ENCODE data around the gene CD1C. TPM values are rescaled to one million over a fixed set of nuclear protein-coding genes. Genes with fewer than 3 reads are reported as not detected.

CD1C gene
- total and polyA plus RNA-seq, 2 donors (not counting 1 experiment from before 2014, with no cell fraction given): 7.4 to 96.8 TPM

GRCh38 chr1:158310623-158311022 is 20.9 kb downstream of the CD1C start:
- no peak overlapping the region for H3K27ac Mint-ChIP-seq
- peaks cover 8% of the 10 kb centered on the region for H3K9me3 Mint-ChIP-seq (ENCODE audit: insufficient read depth)
- no peaks in the 10 kb centered on the region for H3K27me3 Mint-ChIP-seq
- CTCF ChIA-PET: no interaction called here
- peaks cover 0 to 3% (median 0%) of the 10 kb centered on the region in 3 donors for H3K9me3 ChIP-seq (ENCODE audit: control extremely low read depth in 1 of 3, control insufficient read depth in 2 of 3, insufficient read depth in 1 of 3, low read length in 2 of 3)
- peaks cover 22% of the 10 kb centered on the region for H3K4me1 Mint-ChIP-seq
- peaks cover 0 to 14% of the 10 kb centered on the region in 2 donors for H3K4me1 ChIP-seq (ENCODE audit: control insufficient read depth in 2 of 2, insufficient read depth in 2 of 2, low read length in 2 of 2)
- no peak for ATAC-seq (ENCODE audit: low read depth)
- H2AFZ ChIP-seq (ENCODE audit: insufficient read depth, low read depth, low read length, poor library complexity, severe bottlenecking): no peak overlapping the region
- peak overlapping the region; percentile 11 for H3K4me3 Mint-ChIP-seq
- no peaks in the 10 kb centered on the region for H3K27me3 ChIP-seq (replicated peaks in 1 of 4; ENCODE audit: control extremely low read depth in 1 of 4, control insufficient read depth in 3 of 4, insufficient read depth in 4 of 4, low read length in 3 of 4)
- DNase-seq: no peak
- no peaks in the 10 kb centered on the region for H3K36me3 ChIP-seq (replicated peaks in 1 of 2; ENCODE audit: control extremely low read depth in 1 of 2, control insufficient read depth in 1 of 2, extremely low read depth in 1 of 2, insufficient read depth in 2 of 2, low read length in 1 of 2)
- POLR2A ChIA-PET: no interaction called here
- H3K4me3 ChIP-seq (ENCODE audit: control extremely low read depth in 1 of 5, extremely low read depth in 1 of 5, insufficient read depth in 1 of 5, low read depth in 2 of 5, low read length in 4 of 5): no peak overlapping the region
- WGBS (ENCODE audit: insufficient coverage): no CpG with 5 or more reads among the region's 1 CpG
- H3K4me2 ChIP-seq (replicated peaks; ENCODE audit: low read depth, low read length, poor library complexity, severe bottlenecking): peak overlapping the region; percentile 17
- intact Hi-C loops (cut with micrococcal nuclease): no loop called here
- H3K9ac ChIP-seq (ENCODE audit: low read length): no peak overlapping the region
- H3K27ac ChIP-seq (ENCODE audit: low read length in 2 of 2): no peak overlapping the region
- H3K79me2 ChIP-seq (ENCODE audit: control insufficient read depth, insufficient read depth, low read length): no peaks in the 10 kb centered on the region
- TF ChIP-seq EZH2 (IDR thresholded peaks at IDR 0.05; ENCODE audit: borderline replicate concordance, insufficient read depth, low read depth, low read length, poor library complexity, severe bottlenecking) (no peak), CTCF (IDR thresholded peaks at IDR 0.05) (no peak)
- no peaks in the 10 kb centered on the region for H4K20me1 ChIP-seq (ENCODE audit: control insufficient read depth, insufficient read depth, low read length, poor library complexity, severe bottlenecking)

- intact Hi-C loops (cut with micrococcal nuclease): no loop called here
- Histone ChIP-seq H3K36me3 (replicated peaks in 1 of 2; ENCODE audit: control extremely low read depth in 1 of 2, control insufficient read depth in 1 of 2, extremely low read depth in 1 of 2, insufficient read depth in 2 of 2, low read length in 1 of 2) (no peaks in the 10 kb centered on the region), H3K9ac (ENCODE audit: low read length) (no peak overlapping the region), H3K4me2 (replicated peaks; ENCODE audit: low read depth, low read length, poor library complexity, severe bottlenecking) (peak overlapping the region; percentile 17), H3K27ac (ENCODE audit: low read length in 2 of 2) (no peak overlapping the region), H3K27me3 (replicated peaks in 1 of 4; ENCODE audit: control extremely low read depth in 1 of 4, control insufficient read depth in 3 of 4, insufficient read depth in 4 of 4, low read length in 3 of 4) (no peaks in the 10 kb centered on the region), H2AFZ (ENCODE audit: insufficient read depth, low read depth, low read length, poor library complexity, severe bottlenecking) (no peak overlapping the region), H3K4me3 (ENCODE audit: control extremely low read depth in 1 of 5, extremely low read depth in 1 of 5, insufficient read depth in 1 of 5, low read depth in 2 of 5, low read length in 4 of 5) (no peak overlapping the region), H3K4me1 (ENCODE audit: control insufficient read depth in 2 of 2, insufficient read depth in 2 of 2, low read length in 2 of 2) (peaks cover 0 to 14% of the 10 kb centered on the region in 2 donors), H3K79me2 (ENCODE audit: control insufficient read depth, insufficient read depth, low read length) (no peaks in the 10 kb centered on the region), H4K20me1 (ENCODE audit: control insufficient read depth, insufficient read depth, low read length, poor library complexity, severe bottlenecking) (no peaks in the 10 kb centered on the region), H3K9me3 (ENCODE audit: control extremely low read depth in 1 of 3, control insufficient read depth in 2 of 3, insufficient read depth in 1 of 3, low read length in 2 of 3) (peaks cover 0 to 3% (median 0%) of the 10 kb centered on the region in 3 donors)
- Mint-ChIP-seq H3K4me1 (peaks cover 22% of the 10 kb centered on the region), H3K4me3 (no peak overlapping the region), H3K27me3 (no peaks in the 10 kb centered on the region), H3K9me3 (ENCODE audit: insufficient read depth) (peaks cover 8% of the 10 kb centered on the region), H3K27ac (no peak overlapping the region)
- TF ChIP-seq CTCF (IDR thresholded peaks at IDR 0.05) (no peak), EZH2 (IDR thresholded peaks at IDR 0.05; ENCODE audit: borderline replicate concordance, insufficient read depth, low read depth, low read length, poor library complexity, severe bottlenecking) (no peak)
- ChIA-PET POLR2A (interaction anchor here (0.6 kb wide), 1 partner anchor 183 kb away, joined by 8 read pairs; no protein-coding TSS in a partner anchor), CTCF (no interaction called here)
- ATAC-seq (ENCODE audit: low read depth): no peak
- no CpG with 5 or more reads among the region's 2 CpGs for WGBS (ENCODE audit: insufficient coverage)
- DNase-seq: no peak
Observed at GRCh38 chr1:158311066-158311465, 21.3 kb downstream of the CD1C start.
